GM19455 (cell line): Measurements from ENCODE around the gene UBE2I.
A peak's percentile ranks its signal among the peaks of the same experiment; 100 is the strongest.

Experiments used
- ATAC-seq: cut with Tn5 transposase; IDR thresholded peaks from one replicate; pipeline ENCODE4 v1.9.1; 2021; ENCODE audit not compliant: unreplicated experiment

Gene UBE2I

GRCh38 chr16:1341495-1342420, 32.3 kb downstream of the UBE2I start:
- no peak for ATAC-seq

- peak; percentile 89 for ATAC-seq
These were observed 33.3 kb downstream of the UBE2I start for GRCh38 chr16:1342526-1343427.

- no peak for ATAC-seq
These were observed 34.2 kb downstream of the UBE2I start for GRCh38 chr16:1343428-1344242.

DNA sequence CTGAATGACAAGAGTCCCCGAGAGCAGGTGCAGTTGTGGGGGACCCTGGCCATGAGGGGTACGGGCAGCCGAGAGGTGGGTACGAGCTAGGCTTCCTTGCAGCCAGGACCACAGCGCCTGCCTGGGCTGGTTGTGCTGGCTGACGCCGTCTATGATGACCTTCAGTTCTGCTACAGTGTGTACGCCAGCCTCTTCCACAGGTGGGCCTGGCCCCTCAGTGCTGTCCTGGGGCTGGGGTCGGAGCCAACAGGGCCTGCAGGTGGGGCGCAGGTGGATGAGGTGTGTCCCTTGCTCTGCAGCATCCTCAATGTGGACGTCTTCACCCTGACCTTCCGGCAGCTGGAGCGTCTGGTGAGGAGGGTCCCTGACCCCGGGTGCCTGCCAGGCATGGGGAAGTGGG, 35.1 kb downstream of the UBE2I start:
- no peak for ATAC-seq

- ATAC-seq: no peak
These were observed 35.7 kb downstream of the UBE2I start for GRCh38 chr16:1345087-1345486.

DNA sequence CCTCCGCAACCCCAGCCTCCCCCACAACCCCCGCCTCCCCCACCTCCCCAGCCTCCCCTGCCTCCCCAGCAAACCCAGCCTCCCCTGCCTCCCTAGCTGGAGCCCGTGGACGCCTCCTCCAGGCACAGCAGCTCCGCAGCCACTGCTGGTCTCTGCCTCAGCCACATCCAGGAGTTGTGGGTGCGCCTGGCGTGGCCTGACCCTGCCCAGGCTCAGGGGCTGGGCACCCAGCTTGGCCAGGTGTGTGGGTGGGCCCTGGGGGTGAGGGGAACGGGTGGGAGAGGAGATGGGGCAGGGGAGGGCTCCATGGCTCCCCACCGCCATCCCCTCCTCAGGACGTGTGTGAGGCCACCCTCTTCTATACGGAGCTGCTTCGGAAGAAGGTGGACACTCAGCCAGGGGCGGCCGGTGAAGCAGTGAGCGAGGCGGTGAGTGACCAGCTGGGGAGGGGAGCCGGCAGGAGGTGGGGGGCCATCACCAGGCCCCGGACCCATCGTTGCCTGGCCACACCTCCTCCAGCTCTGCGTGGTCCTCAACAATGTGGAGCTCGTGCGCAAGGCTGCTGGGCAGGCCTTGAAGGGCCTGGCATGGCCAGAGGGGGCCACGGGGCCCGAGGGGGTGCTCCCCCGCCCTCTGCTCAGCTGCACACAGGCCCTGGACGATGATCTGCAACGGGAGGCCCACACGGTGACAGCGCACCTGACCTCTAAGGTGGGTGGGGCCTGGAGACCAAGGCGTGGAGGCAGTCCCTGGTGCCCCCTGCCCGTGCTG, 36.4 kb downstream of the UBE2I start:
- no peak for ATAC-seq

GRCh38 chr16:1346422-1347285, 37.2 kb downstream of the UBE2I start:
- no peak for ATAC-seq

- no peak for ATAC-seq
These were observed 37.9 kb downstream of the UBE2I start for GRCh38 chr16:1347286-1347855.

- no peak for ATAC-seq
These were observed 38.5 kb downstream of the UBE2I start for GRCh38 chr16:1347962-1348361.

- ATAC-seq: no peak
These were observed 39.0 kb downstream of the UBE2I start for GRCh38 chr16:1348441-1348840.

DNA sequence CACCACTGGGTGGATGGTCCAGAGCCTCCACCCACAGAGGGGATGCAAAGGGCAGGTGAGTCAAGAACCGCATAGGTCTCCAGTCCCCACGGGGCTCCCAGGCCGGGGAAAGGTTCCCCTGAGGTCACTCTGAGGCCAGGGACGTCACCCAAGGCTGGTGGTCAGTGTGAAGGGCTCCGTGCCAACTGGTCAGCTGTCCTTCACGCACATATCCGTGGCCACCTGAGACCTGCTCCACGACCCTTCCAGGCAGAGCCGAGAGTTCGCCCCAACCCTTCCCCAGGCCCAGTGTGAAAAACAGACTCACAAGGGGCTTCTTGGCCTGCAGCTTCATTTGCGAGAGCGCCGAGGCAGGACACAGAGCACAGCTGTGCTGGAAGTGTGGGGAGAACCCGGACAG, 39.5 kb downstream of the UBE2I start:
- no peak for ATAC-seq

DNA sequence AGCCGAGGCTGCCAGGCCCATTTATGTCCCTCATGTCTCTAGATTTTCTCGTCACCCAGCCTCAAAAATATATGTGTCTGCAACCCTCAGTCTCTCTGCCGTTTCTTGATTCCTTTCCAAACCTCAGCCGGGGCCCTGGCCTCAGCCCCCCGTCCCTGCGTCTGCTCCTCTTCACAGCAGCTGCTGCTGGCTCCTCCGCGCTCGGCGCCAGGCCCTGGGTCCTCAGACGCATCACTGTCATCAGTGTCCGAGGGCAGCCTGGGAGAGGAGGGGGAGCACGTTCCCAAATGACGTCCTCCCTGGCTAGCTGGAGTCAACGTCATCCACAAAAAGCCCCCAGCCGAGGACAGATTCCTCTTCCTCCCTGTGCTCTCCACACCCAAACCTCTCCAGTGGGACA, 39.9 kb downstream of the UBE2I start:
- ATAC-seq: no peak

DNA sequence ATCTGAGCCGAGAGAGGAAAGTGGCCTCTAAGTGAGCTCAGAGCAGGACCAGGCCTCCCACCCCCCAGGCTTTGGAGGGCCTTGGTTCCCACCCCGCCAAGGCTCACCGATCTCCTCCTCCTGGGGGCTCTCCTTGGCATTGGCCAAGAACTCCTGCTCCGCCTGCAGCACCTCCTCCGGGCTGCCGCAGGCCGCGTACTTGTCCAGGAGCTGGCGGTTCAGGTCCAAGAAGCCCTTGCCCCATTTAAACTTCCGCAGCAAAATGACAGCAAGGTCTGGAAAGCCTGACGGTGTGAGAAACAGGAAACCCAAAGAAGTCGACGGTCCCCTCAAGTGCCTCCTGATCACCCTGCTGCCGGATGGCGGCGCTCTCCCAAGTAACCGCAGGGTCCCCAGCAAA, 40.5 kb downstream of the UBE2I start:
- no peak for ATAC-seq

GRCh38 chr16:1350691-1351090, 41.3 kb downstream of the UBE2I start:
- ATAC-seq: no peak

GRCh38 chr16:1351215-1351581, 41.8 kb downstream of the UBE2I start:
- peak; percentile 13 for ATAC-seq

- peak; percentile 65 for ATAC-seq
These were observed 42.3 kb downstream of the UBE2I start, which contains the start of the genes GNPTG and TSR3 for GRCh38 chr16:1351582-1352362. Gene GNPTG, plus strand, starts transcription at chr16:1351931. Its CDS starts 35 bp downstream, at chr16:1351966. Gene TSR3, minus strand, starts transcription at chr16:1351878. Its CDS starts 74 bp downstream, at chr16:1351804.

DNA sequence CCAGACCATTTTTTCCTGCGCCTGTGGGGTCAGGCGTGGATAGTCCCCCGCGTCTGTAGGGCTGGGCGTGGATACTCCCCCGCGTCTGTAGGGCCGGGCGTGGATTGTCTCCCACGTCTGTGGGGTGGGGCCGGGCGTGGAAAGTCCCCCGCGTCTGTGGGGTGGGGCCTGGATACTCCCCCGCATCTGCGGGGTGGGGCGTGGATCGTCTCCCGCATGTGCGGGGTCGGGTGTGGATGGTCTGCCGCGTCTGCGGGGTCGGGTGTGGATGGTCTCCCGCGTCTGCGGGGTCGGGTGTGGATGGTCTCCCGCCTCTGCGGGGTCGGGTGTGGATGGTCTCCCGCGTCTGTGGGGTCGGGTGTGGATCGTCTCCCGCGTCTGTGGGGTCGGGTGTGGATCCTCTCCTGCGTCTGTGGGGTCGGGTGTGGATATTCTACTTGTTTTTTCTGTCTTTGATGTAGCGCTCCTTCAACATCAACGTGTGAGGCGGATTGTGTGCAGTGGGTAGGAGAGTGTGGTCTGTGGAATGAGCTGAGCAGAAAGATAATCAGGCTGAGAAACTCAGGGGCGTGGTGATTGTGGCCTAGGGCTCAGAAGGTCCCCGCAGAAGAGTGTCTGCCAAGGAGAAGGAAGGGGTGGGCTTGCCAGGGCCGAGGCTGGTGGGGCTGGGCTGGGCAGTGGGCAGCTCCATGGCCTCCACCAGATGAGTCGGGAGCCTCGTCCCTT, 45.5 kb downstream of the UBE2I start:
- no peak for ATAC-seq
